GM21825 (cell line): ENCODE results near the gene NETO1.

Experiments used
- ATAC-seq: cut with Tn5 transposase; IDR thresholded peaks from one replicate; pipeline ENCODE4 v1.9.1; 2021; ENCODE audit warnings: mild to moderate bottlenecking, moderate library complexity; ENCODE audit not compliant: unreplicated experiment

Gene NETO1

DNA sequence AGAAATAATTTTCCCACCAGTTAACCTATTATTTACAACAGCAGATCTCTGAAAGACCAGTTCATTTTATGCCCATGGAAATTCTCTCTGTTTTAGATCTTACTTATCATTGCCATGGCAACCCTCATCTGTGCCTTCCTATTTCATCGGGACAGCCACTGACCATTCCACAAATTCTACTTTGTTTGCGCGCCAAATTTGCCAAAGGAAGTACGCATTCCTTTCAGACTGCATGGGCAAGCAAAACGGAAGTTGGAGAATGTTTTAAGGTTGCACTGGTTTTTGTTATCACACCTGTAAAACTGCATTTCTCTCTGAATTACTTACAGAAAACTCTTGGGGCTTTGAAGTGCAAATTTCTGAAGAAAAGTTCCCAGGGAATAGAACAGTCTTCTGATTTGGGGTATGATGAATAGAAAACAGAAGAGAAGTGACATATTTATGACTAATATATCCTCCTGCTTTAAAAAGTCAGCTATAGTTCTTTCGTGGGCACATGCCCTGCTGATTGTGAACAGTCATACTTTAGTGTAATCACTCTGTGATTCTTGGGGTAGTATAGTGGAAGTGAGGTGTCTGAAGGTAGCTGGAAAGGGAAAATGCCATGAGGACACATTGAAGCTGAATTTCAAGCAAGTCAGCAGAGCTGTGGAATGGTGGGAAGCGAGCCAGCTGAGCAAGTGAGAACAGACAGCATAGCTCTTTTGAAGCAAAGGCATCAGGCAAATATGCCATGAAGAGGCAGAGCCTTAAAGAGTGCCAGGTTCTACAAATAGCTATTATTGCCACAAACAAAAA lies 20.9 kb downstream of the NETO1 start:
- ATAC-seq = no peak

GRCh38 chr18:72843743-72844142 lies 24.0 kb downstream of the NETO1 start:
- ATAC-seq = no peak

DNA sequence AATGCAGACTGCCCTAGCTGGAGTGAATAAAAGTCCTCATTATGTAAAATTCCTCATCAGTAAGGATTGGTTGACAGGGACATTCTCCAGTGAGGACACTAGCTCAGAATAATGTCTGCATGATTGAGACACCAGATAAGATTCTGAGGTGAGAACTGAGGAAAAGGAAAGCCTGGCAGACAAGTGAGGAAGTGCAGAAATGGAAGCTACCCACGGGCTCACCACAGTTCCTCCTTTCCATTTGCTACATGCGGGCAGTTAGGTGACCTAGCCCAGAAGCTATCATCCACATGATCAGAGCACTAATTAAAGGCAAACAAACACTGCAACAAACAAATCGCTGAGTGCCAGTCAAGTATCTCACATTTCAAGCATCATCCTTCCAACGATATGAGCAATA lies 27.7 kb downstream of the NETO1 start:
- ATAC-seq = no peak

- ATAC-seq = no peak
These were observed 33.1 kb downstream of the NETO1 start for GRCh38 chr18:72834731-72835130.

GRCh38 chr18:72833471-72833870 lies 34.3 kb downstream of the NETO1 start:
- ATAC-seq = no peak

DNA sequence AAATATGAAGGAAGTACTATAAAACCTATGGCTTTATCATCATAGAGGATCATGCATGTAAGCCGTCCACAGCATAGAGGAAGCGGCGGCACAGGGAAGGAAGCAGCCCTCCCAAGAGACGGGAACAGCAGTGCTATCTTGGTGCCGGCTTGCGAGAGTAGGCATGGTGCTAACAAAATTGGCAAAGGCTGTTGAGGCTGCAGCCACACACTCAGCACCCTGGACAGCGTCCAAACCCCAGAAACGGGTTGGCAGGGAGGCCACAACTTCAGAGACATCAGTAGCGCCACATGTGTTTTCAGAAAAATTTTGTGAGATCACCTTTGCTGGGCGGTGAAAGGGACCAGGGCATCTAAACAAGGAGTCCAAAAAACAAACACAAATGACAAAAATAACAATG lies 37.7 kb downstream of the NETO1 start:
- ATAC-seq = no peak

- ATAC-seq = no peak
These were observed 39.2 kb downstream of the NETO1 start for GRCh38 chr18:72828601-72829000.

GRCh38 chr18:72826736-72827135 lies 41.1 kb downstream of the NETO1 start:
- ATAC-seq = no peak

DNA sequence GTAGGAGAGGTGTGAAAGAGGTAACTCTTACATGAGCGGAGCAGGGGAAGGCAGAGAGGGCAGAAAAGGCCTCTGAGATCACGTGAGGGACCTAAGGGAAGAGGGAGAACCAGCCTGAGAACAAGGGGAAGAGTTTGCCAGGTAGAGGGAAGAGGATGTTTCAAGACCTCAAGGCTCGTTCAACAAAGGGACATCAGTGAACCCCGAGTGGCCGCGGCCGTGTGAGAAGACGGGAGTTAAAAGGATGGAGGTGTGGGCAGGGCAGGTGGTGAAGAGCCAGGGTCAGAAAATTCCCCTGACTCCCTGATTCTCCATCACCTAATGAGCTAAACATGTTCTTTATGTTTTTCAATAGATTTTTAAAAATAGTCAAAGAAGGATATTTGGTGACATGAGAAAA lies 44.4 kb downstream of the NETO1 start:
- no peak for ATAC-seq

GRCh38 chr18:72822202-72822601 lies 45.6 kb downstream of the NETO1 start:
- no peak for ATAC-seq

DNA sequence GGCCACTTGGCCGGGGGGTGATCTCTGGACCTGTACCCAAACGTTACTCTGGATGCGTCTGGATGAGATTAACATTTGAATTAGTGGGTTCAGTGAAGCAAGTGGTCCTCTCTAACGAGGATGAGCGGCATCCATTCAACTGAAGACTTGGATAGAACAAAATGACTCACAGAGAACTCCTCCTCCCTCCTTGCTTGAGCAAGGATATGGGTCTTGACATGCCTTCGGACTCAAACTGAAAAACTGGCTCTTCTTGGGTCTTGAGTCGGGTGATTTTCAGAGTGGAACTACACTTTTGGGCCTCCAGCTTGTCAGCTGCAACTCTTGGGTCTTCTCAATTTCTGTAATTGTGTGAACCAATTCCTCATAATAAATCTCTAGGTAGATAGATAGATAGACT lies 47.2 kb downstream of the NETO1 start:
- no peak for ATAC-seq

DNA sequence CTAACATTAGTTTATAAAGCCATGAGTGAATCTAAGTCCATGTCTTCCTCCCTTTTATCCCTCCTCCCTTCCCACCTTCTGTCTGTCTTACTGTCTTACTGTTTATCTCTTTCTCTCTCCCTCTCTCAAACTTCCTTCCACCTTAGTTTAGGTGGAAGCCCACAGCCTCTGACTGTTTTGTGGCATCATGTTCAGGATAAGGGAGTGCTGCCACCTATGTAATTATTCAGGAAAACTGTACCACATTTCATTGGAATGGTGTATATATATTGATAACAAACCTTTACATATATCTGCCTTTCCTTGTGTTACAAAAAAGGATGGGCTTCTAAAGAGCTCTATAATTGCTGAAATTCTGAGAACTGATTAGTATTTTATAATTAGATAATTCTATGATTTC lies 48.7 kb downstream of the NETO1 start:
- ATAC-seq = no peak

GRCh38 chr18:72811047-72811446 lies 56.7 kb downstream of the NETO1 start:
- peak; percentile 65 for ATAC-seq

- no peak for ATAC-seq
These were observed 59.1 kb downstream of the NETO1 start for GRCh38 chr18:72808680-72809079.

DNA sequence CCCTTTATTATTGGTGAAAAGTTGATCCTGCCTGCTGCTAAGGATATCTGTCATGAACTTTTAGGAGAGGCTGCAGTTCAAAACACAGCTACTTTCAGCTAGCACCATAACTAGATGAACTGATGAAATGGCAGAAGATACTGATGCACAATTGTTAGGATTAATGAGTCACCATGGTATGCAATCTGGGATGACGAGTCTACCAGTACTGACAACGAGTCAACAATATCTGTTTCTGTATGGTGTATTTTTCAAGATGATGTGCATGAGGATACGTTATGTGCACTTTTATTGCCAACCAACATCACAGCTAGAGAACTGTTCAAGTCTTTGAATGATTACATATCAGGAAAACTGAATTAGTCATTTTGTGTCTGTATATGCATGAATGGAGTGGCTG lies 68.7 kb downstream of the NETO1 start:
- ATAC-seq = no peak

DNA sequence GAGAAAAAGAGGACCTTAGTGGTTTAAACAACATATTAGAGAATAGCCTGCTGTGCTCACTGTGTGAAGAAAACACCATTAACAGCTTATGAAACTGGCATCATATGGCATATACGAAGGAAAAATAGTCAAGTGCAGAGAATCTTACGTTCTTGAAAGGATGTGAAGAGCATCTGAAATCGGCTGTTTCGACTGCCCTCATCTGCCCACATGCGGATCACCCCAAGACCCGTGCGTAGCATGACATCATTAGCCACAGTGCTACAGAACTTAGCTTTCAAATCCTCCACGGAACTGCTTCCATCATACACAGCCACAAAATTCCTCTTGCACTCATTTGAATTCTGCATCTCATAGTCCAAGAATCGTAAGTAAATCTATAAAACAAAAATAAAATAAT lies 84.3 kb downstream of the NETO1 start:
- ATAC-seq = no peak

GRCh38 chr18:72774914-72775313 lies 92.9 kb downstream of the NETO1 start:
- ATAC-seq = no peak

- ATAC-seq = no peak
These were observed 94.9 kb downstream of the NETO1 start for GRCh38 chr18:72772916-72773315.

DNA sequence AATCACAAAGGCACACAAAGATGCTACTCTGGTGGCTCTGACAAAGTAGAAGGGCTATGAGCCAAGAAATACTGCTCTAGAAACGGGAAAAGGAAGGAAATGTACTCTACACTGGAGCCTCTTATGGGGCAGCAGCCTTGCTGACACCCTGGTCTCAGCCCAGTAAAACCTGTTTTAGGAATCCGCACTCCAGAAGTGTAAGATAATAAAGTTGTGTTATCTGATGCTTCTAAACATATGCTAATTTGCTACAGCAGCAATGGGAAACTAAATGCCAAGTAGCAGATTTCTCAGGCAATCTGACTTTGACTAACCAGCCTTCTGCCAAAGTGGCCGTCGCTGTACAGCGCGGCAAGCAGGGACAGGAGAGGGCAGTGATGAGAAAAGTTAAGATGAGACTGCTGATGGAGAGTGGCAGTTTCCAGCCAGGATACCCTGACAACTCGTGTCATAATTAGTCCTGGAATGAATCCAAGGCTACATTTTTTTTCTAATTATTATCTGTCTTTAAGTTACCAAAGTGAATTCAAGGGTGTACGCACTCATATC lies 99.0 kb downstream of the NETO1 start:
- ATAC-seq = no peak

GRCh38 chr18:72762515-72763122 lies 105.2 kb downstream of the NETO1 start:
- peak; percentile 82 for ATAC-seq

DNA sequence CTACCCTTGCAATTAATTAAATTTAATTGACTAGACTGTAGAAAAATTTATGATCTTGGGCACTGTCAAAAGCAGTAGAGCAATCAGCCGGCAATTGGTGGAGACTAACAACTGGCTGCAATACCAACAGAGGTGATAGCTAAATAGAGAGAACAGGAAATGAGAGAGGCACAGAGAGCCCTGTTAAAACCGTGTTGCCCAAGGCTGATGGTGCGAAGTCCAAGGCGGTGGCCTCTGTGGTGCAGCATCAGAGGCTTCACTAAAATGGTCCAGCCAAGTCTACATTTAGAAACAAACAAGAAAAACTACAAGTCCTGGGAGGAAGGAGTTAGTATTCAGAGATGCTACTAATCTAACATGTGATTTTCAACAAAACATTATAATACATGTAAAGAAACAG lies 115.6 kb downstream of the NETO1 start:
- no peak for ATAC-seq

GRCh38 chr18:72742002-72742401 lies 125.8 kb downstream of the NETO1 start:
- no peak for ATAC-seq
